ENCODE results near the gene HADHA. TPM values are rescaled to one million over a fixed set of nuclear protein-coding genes. Genes with fewer than 3 reads are reported as not detected.

Gene HADHA
- polyA plus RNA-seq, 1 donor (not counting 4 experiments of a cell fraction or from before 2014, with no cell fraction given): 150 TPM

DNA sequence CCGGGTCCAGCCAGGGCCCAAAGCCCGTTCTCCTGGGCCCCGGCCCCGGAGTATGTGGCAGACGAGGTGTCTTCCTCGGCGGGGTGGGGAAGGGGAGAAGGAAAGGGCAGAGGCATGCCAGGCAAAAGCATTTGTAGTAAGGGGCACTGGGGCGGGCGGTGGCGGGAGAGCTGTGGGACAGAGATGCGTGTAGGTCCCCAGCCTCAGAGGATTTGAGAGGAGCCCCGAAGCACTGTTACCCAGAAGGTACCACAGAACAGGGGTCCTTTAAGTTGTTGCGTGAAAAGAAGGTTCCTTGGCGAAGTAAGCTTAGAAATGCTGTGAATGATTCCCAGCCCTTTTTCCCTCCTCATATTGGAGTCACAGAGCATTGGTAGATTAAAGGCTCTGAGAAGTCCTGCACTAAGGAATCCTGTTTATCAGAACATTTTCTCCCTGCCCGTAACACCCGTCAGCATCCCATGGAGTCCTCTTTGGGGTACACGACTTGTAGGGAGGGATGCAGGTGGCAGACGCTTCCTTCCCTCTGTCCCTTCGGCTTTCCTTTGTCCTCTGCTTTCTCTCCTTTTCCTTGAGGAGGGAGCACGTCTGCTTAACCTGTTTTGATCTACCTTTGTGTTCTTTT is 59.0 kb downstream of the HADHA start:
- FAIRE-seq: no peak
- DNase-seq (ENCODE audit: low read depth, low spot score): no peak
- Histone ChIP-seq H3K36me3 (ENCODE audit: control insufficient read depth in 2 of 2, extremely low read depth in 1 of 2, insufficient read depth in 2 of 2, low read length in 2 of 2) (peaks cover 0 to 2% of the 10 kb centered on the region in 2 experiments), H3K4me1 (ENCODE audit: control insufficient read depth, extremely low read depth, insufficient read depth, low read length) (no peaks in the 10 kb centered on the region), H3K9ac (ENCODE audit: control insufficient read depth, extremely low read depth, insufficient read depth, low read length) (no peak overlapping the region), H3K27ac (ENCODE audit: control insufficient read depth, insufficient read depth, low read length) (no peak overlapping the region), H3K4me2 (ENCODE audit: control insufficient read depth, extremely low read depth, insufficient read depth, low read depth, low read length) (no peak overlapping the region), H3K4me3 (ENCODE audit: control insufficient read depth in 2 of 3, extremely low read depth in 1 of 3, insufficient read depth in 2 of 3, low read depth in 1 of 3, low read length in 3 of 3) (no peak overlapping the region), H2AFZ (ENCODE audit: control insufficient read depth, low read length) (no peak overlapping the region), H4K20me1 (ENCODE audit: control insufficient read depth, extremely low read depth, insufficient read depth, low read length) (no peaks in the 10 kb centered on the region), H3K79me2 (ENCODE audit: control insufficient read depth, insufficient read depth, low read length) (no peaks in the 10 kb centered on the region), H3K27me3 (ENCODE audit: control insufficient read depth, extremely low read depth, insufficient read depth, low read length) (no peaks in the 10 kb centered on the region), H3K9me3 (ENCODE audit: control insufficient read depth, low read depth, low read length) (no peaks in the 10 kb centered on the region), H3K9me1 (ENCODE audit: control insufficient read depth, extremely low read depth, insufficient read depth, low read length) (no peaks in the 10 kb centered on the region)
- dilution Hi-C loops (cut with MboI; ENCODE audit: extremely low pct_ligation_motif_present, low sequenced_read_pairs): no loop called here
- no peak for TF ChIP-seq EZH2 (IDR thresholded peaks at IDR 0.05; ENCODE audit: low read length)
- TF ChIP-seq, protein P1, sequence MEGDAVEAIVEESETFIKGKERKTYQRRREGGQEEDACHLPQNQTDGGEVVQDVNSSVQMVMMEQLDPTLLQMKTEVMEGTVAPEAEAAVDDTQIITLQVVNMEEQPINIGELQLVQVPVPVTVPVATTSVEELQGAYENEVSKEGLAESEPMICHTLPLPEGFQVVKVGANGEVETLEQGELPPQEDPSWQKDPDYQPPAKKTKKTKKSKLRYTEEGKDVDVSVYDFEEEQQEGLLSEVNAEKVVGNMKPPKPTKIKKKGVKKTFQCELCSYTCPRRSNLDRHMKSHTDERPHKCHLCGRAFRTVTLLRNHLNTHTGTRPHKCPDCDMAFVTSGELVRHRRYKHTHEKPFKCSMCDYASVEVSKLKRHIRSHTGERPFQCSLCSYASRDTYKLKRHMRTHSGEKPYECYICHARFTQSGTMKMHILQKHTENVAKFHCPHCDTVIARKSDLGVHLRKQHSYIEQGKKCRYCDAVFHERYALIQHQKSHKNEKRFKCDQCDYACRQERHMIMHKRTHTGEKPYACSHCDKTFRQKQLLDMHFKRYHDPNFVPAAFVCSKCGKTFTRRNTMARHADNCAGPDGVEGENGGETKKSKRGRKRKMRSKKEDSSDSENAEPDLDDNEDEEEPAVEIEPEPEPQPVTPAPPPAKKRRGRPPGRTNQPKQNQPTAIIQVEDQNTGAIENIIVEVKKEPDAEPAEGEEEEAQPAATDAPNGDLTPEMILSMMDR (optimal IDR thresholded peaks at IDR 0.05 in 1 of 3, IDR thresholded peaks at IDR 0.05 in 1 of 3, conservative IDR thresholded peaks at IDR 0.05 in 1 of 3; ENCODE audit: extremely low read depth in 1 of 3, insufficient read depth in 2 of 3, low read length in 3 of 3): no peak

GRCh38 chr2:26184555-26185303 is 59.7 kb downstream of the HADHA start:
- FAIRE-seq: no peak

More at GRCh38 chr2:26184555-26185303, 59.7 kb downstream of the HADHA start:
- Histone ChIP-seq H3K27me3 (ENCODE audit: control insufficient read depth, extremely low read depth, insufficient read depth, low read length) (no peaks in the 10 kb centered on the region), H3K4me2 (ENCODE audit: control insufficient read depth, extremely low read depth, insufficient read depth, low read depth, low read length) (no peak overlapping the region), H3K36me3 (ENCODE audit: control insufficient read depth in 2 of 2, extremely low read depth in 1 of 2, insufficient read depth in 2 of 2, low read length in 2 of 2) (no peaks in the 10 kb centered on the region), H3K4me3 (ENCODE audit: control insufficient read depth in 2 of 3, extremely low read depth in 1 of 3, insufficient read depth in 2 of 3, low read depth in 1 of 3, low read length in 3 of 3) (no peak overlapping the region), H4K20me1 (ENCODE audit: control insufficient read depth, extremely low read depth, insufficient read depth, low read length) (no peaks in the 10 kb centered on the region), H3K4me1 (ENCODE audit: control insufficient read depth, extremely low read depth, insufficient read depth, low read length) (no peaks in the 10 kb centered on the region), H3K9ac (ENCODE audit: control insufficient read depth, extremely low read depth, insufficient read depth, low read length) (no peak overlapping the region), H3K9me3 (ENCODE audit: control insufficient read depth, low read depth, low read length) (no peaks in the 10 kb centered on the region), H2AFZ (ENCODE audit: control insufficient read depth, low read length) (no peak overlapping the region), H3K79me2 (ENCODE audit: control insufficient read depth, insufficient read depth, low read length) (no peaks in the 10 kb centered on the region), H3K27ac (ENCODE audit: control insufficient read depth, insufficient read depth, low read length) (no peak overlapping the region), H3K9me1 (ENCODE audit: control insufficient read depth, extremely low read depth, insufficient read depth, low read length) (no peaks in the 10 kb centered on the region)
- dilution Hi-C loops (cut with MboI; ENCODE audit: extremely low pct_ligation_motif_present, low sequenced_read_pairs): no loop called here
- no peak for TF ChIP-seq EZH2 (IDR thresholded peaks at IDR 0.05; ENCODE audit: low read length)
- TF ChIP-seq, protein P1 (optimal IDR thresholded peaks at IDR 0.05 in 1 of 3, IDR thresholded peaks at IDR 0.05 in 1 of 3, conservative IDR thresholded peaks at IDR 0.05 in 1 of 3; ENCODE audit: extremely low read depth in 1 of 3, insufficient read depth in 2 of 3, low read length in 3 of 3): peak in 1 of 3 experiments; percentile 20
- DNase-seq (ENCODE audit: low read depth, low spot score): no peak

Measured in keratinocyte (primary cell).